Activated CD4-positive, alpha-beta T cell treated with anti-CD3 and anti-CD28 coated beads, Interleukin-2, amount 50 U/mL, for 16 hours (primary cell): ENCODE results near the gene ATG2B.
"Not testable (repeated sequence)": the region's sequence is repeated elsewhere in the genome, so short reads cannot be mapped to it uniquely, and the experiment has no call there.

ENCODE experiments used
- DNase-seq: peaks from one replicate; pipeline ENCODE4 v3.0.0-alpha.2; 2020

The ATG2B gene

DNA sequence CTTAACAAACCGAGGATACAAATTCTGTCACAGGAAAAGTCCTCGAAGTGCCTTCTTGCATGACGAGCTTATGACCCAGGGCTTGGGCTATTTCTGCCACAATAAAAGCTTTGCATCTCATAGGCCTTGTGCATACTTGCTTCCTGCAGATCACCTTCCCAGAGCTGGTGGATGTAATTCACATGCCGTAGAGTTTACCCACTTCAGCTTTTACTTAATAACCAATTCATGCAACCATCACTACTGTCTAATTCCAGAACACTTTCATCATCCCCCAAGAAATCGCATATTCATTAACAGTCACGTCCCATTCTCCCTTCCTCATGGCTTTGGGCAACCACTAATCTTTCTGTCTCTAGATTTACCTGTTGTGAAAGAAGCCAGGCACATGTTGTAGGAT, 116.1 kb downstream of the ATG2B start:
- no peak for DNase-seq

DNA sequence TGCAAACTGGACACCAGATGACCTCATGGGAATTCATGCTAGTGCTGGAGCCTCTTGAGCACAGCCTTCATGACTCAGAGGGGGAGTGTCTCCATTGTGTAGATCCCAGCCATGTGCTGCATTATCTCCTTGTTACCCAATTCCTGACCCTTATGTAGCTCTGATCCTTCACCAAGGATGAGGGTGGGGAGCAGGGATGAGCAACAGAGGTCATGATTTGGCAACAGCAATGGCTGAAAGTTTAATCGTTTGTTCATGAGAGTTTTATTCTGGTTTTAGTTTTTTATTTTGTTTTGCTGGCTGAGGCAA, 116.6 kb downstream of the ATG2B start:
- DNase-seq = no peak

DNA sequence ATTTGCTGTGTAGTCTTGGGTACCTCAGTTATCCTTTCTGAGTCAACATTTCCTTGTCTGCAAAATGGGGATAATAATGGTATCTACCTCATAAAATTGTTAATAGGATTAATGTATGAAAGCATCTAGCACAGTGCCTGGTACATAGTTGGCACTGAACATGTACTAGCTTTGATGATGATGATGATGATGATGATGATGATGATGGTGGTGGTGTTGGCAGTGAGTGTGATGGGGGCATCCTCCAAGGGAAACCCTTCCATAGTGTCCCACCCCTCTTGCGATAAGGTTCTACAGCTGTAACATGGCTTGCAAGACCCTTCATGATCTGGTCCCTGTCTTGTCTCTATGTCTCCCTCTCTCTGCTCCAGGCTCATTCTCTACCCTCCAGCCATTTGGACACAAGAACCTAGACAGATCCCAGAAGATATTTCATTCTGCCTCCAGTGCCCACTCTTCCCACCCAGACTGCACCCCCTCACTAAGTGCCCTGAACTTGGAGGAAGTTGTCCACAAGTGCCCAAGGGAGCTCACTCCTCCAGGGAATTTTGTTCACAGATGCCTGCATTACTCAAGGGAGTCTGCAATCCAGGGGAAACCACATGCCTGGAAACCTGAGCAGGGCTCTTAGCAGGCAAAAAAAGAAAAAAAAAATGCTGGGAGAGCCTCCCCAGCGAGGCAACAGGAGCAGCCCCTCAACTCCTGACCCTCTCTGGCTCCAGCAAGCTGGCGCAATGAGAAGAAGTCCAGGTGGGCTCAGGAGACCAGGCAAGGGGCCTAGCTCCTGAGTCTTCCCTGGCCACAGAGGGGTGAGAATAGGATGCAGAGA, 117.2 kb downstream of the ATG2B start:
- no peak for DNase-seq

DNA sequence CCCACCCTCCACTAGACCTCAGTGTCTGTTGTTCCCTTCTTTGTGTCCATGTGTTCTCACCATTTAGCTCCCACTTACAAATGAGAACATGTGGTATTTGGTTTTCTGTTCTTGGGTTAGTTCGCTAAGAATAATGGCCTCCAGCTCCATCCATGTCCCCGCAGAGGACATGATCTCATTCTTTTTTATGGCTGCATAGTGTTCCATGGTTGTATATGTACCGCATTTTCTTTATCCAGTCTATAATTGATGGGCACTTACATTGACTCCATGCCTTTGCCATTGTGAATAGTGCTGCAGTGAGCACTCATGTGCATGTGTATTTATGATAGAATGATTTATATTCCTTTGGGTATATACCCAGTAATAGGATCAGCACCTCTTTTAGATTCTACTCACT, 118.1 kb downstream of the ATG2B start:
- not testable (repeated sequence) for DNase-seq

DNA sequence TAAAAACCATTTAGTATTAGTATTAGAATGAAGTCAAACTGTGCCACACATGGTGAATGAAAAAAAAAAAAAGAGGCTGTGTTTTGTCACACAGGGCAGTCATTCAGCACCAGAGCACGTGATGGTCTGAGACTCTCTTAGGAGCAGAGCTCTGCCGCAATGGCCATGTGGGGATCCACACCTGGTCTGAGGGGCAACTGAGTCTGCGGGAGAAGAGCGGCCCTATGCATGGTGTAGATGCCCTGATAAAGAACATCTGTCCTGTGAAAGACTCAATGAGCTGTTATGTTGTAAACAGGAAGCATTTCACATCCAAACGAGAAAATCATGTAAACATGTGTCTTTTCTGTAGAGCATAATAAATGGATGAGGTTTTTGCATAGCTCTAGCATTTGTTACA, 119.4 kb downstream of the ATG2B start:
- DNase-seq = no peak

DNA sequence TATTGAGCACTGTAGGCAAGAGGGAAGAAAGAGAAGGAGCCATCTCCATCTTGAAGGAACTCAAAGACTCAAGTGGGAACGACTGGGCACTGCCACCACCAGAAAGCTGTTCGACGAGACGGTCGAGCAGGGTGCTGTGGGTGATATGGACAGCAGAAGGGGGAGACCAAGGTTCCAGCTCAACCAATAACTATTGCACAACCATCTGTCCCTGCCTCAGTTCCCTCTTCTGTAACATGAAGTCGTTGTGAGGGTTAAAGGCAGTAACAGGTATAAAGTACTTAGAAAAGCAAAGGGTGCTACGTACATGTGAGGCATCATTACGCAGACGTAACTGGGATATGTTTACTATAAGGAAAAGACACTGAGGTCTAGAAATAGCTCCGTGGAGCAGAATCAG, 121.0 kb downstream of the ATG2B start:
- no peak for DNase-seq

DNA sequence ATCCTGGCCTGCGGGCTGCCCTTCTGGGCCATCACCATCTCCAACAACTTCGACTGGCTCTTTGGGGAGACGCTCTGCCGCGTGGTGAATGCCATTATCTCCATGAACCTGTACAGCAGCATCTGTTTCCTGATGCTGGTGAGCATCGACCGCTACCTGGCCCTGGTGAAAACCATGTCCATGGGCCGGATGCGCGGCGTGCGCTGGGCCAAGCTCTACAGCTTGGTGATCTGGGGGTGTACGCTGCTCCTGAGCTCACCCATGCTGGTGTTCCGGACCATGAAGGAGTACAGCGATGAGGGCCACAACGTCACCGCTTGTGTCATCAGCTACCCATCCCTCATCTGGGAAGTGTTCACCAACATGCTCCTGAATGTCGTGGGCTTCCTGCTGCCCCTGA, 122.5 kb downstream of the ATG2B start:
- DNase-seq = no peak

DNA sequence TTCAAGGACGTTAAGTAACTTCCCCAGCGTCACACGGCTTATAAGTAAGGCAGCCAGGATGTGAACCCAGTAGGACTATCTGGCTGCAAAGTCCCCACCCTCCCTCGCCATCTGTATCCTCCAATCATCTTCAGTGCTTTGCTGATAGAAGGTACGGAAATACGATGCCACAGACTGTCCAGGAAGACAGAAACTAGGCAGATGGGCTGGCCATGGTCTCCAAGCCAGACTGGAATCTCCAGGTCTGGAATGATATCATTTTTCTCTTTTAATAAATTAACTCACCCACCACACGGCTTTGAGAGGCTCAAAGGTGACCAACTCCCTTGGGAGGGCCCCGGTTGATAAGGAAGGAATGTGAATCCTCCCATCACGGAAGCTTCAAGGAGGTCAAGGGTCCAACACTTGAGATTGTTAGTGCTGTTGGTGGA, 123.4 kb downstream of the ATG2B start:
- DNase-seq = no peak

DNA sequence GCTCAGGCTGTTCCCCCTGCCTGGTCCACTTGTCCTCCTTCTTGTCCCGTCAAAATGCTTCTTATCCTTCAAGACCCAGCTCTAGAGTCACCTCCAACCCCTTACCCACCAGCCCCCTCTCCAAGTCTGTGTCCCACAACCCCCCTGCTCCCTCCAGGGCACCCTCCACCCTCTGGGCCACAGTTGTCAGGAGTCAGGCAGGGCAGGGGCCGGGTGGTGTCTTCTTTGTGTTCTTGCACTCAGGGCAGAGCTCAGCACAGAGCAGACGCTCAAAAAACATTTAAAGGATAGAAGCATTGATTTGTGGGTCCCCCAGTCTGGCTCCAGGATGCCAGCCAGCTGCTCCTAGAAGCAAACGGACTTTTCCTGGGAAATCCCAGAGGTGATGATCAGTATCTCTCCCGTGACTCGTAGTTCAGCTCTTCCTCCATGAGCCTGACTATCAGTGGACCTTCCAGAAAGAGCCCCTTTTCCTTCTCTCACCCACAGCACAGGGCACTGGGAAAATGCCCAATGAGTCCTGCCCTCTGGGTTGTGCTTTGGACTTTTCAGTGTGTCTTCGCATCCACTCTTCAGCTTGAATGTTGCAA, 124.4 kb downstream of the ATG2B start:
- no peak for DNase-seq

DNA sequence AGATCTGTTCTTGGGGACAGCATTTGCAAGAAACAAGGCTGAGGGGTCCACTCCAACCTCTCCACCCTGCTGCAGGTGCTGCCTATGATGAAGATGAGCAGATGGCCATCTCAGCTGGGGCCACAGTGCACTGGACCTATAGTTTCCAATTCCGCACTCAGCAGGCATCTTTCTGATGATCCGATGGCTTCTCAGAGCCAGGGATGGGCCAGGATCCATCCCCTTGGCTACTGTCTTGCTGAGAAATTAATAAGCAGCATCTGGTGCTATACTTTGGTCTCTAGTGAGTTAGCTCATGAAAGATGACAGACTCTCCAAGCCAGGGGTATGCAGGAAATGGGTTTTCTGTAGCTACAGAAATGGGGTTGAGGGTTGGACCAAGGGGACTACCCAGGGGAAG, 125.5 kb downstream of the ATG2B start:
- no peak for DNase-seq

DNA sequence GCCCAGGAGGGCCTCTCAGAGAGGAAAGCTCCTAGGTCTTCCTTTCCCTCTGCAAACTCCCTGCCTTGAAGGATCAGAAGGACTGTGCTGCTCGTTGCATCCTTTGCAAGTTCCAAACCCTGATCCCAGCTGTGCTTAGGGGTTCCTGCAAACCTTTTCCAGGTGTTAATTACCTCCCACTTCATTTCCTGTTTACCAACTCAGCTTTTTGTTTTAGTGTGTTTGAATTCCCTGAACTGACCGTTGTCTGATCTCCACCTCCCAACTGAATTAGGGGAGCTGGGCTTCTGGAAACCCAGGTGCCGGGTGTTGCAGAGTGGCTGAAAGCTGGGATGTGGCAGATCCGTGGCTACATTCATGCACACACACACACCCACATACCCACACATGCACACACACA, 127.7 kb downstream of the ATG2B start:
- no peak for DNase-seq

DNA sequence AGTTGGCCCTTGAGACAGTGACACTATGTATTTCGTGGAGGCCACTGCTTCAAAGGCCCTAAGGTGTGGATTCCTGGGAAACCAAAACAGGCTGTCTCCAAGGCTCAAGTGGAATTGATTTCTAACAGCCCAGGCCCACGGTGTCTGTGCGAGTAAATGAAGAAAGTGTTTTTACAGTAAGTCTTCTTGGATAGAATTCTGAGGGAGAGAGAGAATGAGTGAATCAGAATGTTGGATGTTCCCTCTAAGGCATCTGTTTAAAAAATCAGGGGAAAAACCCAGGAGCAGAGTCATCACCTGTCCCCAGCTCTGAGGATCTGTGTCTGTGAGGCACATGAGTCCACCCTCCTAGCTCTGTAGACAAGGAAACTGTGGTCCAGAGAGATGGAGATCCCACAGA, 129.5 kb downstream of the ATG2B start:
- DNase-seq = no peak

DNA sequence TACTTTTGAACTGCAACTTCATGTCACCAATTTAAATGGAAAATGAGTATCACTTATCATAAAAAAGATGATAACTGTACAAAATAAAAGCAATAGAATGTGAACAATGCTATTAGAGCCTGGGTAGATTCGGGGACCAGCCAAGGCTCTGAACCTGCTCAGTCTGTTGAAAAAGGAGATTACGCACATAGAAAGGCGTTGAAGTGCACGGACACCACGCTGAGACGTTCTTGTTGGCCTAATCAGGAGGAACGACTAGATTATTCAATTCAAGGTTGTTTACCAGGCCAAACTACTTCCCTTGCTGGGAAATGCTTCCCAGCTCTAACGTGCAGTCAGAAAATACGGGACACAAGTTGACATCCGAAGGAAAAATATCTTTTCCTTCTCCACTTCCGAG, 130.6 kb downstream of the ATG2B start:
- no peak for DNase-seq

DNA sequence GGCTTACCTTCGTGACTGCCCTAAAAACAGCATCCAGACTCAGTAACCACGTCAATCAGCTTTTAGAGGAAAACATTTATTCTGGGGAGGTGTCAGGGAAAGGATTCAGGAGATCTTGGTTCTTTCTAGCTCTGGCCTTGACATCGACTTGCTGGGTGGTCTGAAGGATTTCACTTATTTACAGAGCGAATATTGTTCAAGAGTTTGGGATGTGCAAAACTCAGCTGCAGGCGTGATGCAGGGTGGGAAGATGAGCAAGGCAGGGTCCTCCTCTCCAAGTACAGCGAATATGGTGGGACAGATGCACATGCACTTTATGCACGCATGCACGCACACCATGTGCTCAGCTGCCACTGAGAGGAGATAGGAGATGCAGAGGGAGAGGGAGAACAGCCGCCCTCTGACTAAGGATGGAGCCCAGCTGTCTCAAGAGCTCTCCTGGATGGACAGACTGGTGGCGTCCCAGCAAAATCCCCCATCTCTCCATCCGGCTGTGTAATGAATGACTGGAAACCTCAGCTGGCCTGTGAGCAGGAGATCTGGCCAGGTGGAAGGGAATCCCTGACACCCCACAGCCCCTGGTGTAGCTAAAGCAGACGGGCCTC, 131.5 kb downstream of the ATG2B start:
- DNase-seq = no peak

DNA sequence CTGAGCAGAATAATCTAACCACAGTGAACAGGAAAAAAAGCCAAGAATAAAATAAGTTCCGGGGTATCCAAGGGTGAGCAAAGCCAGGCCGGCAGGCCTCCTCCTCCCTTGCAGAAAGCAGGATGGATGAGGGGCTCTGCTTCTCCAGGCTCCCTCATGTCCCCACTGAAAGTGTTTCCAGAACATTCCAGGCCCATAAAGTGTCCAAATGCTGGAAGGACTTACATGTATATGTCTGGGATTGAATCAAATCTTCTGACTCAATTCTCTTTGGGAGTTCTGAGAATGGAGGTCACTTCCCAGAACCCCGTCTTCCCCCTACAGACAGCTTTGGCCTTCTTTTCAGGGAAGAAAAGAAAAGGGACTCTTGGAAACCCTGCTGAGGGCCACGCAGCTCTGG, 132.1 kb downstream of the ATG2B start:
- DNase-seq = no peak

DNA sequence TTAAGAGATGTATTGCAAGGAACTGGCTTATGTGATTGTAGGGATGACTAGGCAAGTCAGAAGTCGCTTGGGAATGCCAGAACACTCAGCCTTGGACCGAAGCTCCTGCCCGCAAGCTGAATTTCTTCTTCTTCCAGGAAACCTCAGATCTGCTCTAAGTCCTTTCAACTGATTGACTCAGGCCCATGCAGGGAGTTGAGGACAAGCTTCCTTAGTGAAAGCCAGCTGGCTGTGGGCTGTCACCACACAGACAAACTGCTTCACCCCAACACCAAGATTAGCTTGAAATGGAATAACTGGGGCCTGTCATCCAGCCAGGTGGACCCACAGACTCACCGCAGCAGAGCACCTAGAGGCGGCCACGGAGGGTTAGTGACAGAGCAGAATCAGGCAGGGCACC, 133.8 kb downstream of the ATG2B start:
- no peak for DNase-seq
